HepG2 (cell line): ENCODE data around the gene SUMO1. TPM values are rescaled to one million over a fixed set of nuclear protein-coding genes. Genes with fewer than 3 reads are reported as not detected.
A peak's percentile ranks its signal among the peaks of the same experiment; 100 is the strongest.

ENCODE experiments used
- HNF4A ChIP-seq: sonication (generic); formaldehyde crosslinking; IDR thresholded peaks from 2 replicates; pipeline ENCODE4 v1.4.0; 2020; ENCODE audit warnings: missing genetic modification reagents
- HNRNPK ChIP-seq: fragments of 200-400 bp; formaldehyde crosslinking; IDR thresholded peaks from 2 replicates; pipeline ENCODE4 v1.6.1; 2018; ENCODE audit warnings: low read length, low read depth, moderate library complexity, mild to moderate bottlenecking; ENCODE audit not compliant: poor library complexity, severe bottlenecking
- LBX2 ChIP-seq: sonication (generic); formaldehyde crosslinking; IDR thresholded peaks from 2 replicates; pipeline ENCODE4 v1.5.0; 2020; ENCODE audit warnings: missing genetic modification reagents, mild to moderate bottlenecking, borderline replicate concordance
- MIER2 ChIP-seq: IDR thresholded peaks from 2 replicates; pipeline ENCODE4 v1.6.1; 2016; ENCODE audit warnings: missing biosample characterization, missing genetic modification reagents
- PHB2 ChIP-seq: fragments of 450-650 bp; IDR thresholded peaks from 2 replicates; pipeline ENCODE4 v1.6.1; 2018; ENCODE audit not compliant: partially characterized antibody
- POLR2AphosphoS2 ChIP-seq: IDR thresholded peaks from 2 replicates; pipeline ENCODE4 v1.6.1; 2011; ENCODE audit warnings: low read depth, low read length, improper control_type of control experiment
- PRDM4 ChIP-seq: sonication (generic); formaldehyde crosslinking; IDR thresholded peaks from 2 replicates; pipeline ENCODE4 v1.9.0; 2021; ENCODE audit warnings: missing genetic modification reagents, borderline replicate concordance
- SIN3B ChIP-seq: fragments of 150-350 bp; IDR thresholded peaks from 2 replicates; pipeline ENCODE4 v1.6.1; 2014; ENCODE audit warnings: low read length
- U2AF2 ChIP-seq: fragments of 200-400 bp; formaldehyde crosslinking; IDR thresholded peaks from 2 replicates; pipeline ENCODE4 v1.6.1; 2017; ENCODE audit warnings: low read depth, mild to moderate bottlenecking, low read length
- ZBTB8A ChIP-seq: sonication (generic); formaldehyde crosslinking; IDR thresholded peaks from 2 replicates; pipeline ENCODE4 v1.4.0; 2020; ENCODE audit warnings: mild to moderate bottlenecking, low read depth, missing genetic modification reagents, borderline replicate concordance
- ZC3H4 ChIP-seq: sonication (generic); formaldehyde crosslinking; IDR thresholded peaks from 2 replicates; pipeline ENCODE4 v1.4.0; 2020; ENCODE audit warnings: missing genetic modification reagents, borderline replicate concordance
- ZMYM4 ChIP-seq: sonication (generic); formaldehyde crosslinking; IDR thresholded peaks from 2 replicates; pipeline ENCODE4 v1.8.1; 2023; ENCODE audit warnings: mild to moderate bottlenecking, missing genetic modification reagents
- ZNF232 ChIP-seq: sonication (generic); formaldehyde crosslinking; IDR thresholded peaks from 2 replicates; pipeline ENCODE4 v1.4.0; 2020; ENCODE audit warnings: missing genetic modification reagents, borderline replicate concordance
- ZNF329 ChIP-seq: sonication (generic); formaldehyde crosslinking; IDR thresholded peaks from 2 replicates; pipeline ENCODE4 v1.9.0; 2021; ENCODE audit warnings: low read depth, mild to moderate bottlenecking, missing genetic modification reagents
- ZNF446 ChIP-seq: sonication (generic); formaldehyde crosslinking; IDR thresholded peaks from 2 replicates; pipeline ENCODE4 v1.5.0; 2020; ENCODE audit warnings: mild to moderate bottlenecking, missing genetic modification reagents
- ZNF614 ChIP-seq: IDR thresholded peaks from 2 replicates; pipeline ENCODE4 v1.6.1; 2018; ENCODE audit warnings: missing biosample characterization, missing genetic modification reagents, inconsistent platforms, borderline replicate concordance
- ZNF766 ChIP-seq: sonication (generic); formaldehyde crosslinking; IDR thresholded peaks from 2 replicates; pipeline ENCODE4 v1.5.0; 2020; ENCODE audit warnings: missing genetic modification reagents, borderline replicate concordance
- ZSCAN30 ChIP-seq: sonication (generic); formaldehyde crosslinking; IDR thresholded peaks from 2 replicates; pipeline ENCODE4 v1.5.0; 2020; ENCODE audit warnings: mild to moderate bottlenecking, missing genetic modification reagents
- ZSCAN9 ChIP-seq: IDR thresholded peaks from 2 replicates; pipeline ENCODE4 v1.6.1; 2016; ENCODE audit warnings: borderline replicate concordance
- polyA plus RNA-seq, 8 experiments: library from polyadenylated mRNA; depleted of rRNA in 3 of 8; stranded (reverse) in 7 of 8; unstranded in 1 of 8; fragments of >200 nt; fragmentation: Illumina TruSeq in 4 of 8; extraction: Trizol in 4 of 8; gene quantifications; 2 replicates each; pipeline versions ENCODE4 v1.2.1 to v1.2.3, GENCODE V29; 2011 to 2016; ENCODE audit warnings: low read depth in 4 of 8, missing spikeins in 1 of 8, mixed read lengths in 1 of 8; ENCODE audit not compliant: insufficient read depth in 1 of 8
- total RNA-seq, 5 experiments: library from RNA; depleted of rRNA; stranded (reverse); fragments of >200 nt; fragmentation: Illumina TruSeq; extraction: Trizol; gene quantifications; 2 replicates each; pipeline ENCODE4 v1.2.3, GENCODE V29; 2016; ENCODE audit warnings: low read depth in 1 of 5
- TF ChIP-seq, protein P1 (sequence below): IDR thresholded peaks from 2 replicates; pipeline ENCODE4 v1.6.1; 2016
- TF ChIP-seq, protein P2 (sequence below): IDR thresholded peaks from 2 replicates; pipeline ENCODE4 v1.6.1; 2016; ENCODE audit warnings: low read depth, missing genetic modification reagents, missing compliant biosample characterization

SUMO1 gene
- total and polyA plus RNA-seq, 2 of the 13 experiments (the other 11 are each of a cell fraction or from before 2014, with no cell fraction given) = 101 to 173 TPM

DNA sequence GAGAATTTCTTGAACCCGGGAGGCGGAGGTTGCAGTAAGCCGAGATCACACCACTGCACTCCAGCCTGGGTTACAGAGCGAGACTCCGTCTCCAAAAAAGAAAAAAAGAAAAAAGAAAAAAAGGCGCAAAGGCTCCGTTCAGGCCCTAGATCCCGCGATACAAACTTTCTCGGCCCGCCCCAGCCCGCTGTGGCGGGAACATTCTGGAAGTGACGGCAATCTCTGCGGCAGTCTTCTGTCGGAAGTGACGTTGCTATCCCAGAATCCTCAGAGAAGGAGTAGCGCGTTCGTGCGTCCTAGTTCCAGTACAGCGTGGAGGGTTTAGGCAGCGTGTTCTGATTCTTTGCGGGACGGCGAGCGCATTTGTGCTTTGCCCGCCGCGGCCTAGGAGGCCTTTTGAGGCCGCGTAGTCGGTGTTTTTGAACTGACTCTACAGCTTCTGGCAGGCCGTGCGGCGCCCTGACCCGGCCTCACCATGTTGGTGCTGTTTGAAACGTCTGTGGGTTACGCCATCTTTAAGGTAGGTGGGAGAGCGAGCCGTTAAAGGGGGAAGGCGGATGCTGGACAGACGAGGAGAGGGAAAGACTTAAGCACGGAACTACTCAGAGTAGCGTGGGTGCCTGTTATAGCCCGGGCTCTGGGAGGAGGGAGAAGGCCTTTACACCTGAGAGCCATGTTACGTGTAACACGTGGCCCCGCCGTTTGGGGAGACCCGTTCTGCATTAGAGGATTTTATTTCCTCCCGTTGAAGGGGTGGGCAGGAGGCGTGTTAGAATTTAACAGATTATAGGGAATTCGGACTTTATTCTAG is 27.3 kb upstream of the SUMO1 start, which contains the start of gene NOP58 (continued):
- TF ChIP-seq ZSCAN9 (CRISPR knock-in tag) (peak; percentile 80), POLR2AphosphoS2 (peak; percentile 97), ZNF766 (CRISPR knock-in tag) (0 out of 2 replicates have a peak, but pooled peaks have one; percentile 68), ZBTB8A (CRISPR knock-in tag) (no peak; the same call in 1 of the 2 replicates), ZNF446 (CRISPR knock-in tag) (peak; percentile 52; the same call in 1 of the 2 replicates), ZNF614 (no peak), PRDM4 (CRISPR knock-in tag) (no peak; the same call in 1 of the 2 replicates), PHB2 (no peak), U2AF2 (0 out of 2 replicates have a peak, but pooled peaks have one; percentile 57), ZMYM4 (peak; percentile 90), LBX2 (no peak), ZNF329 (CRISPR knock-in tag) (peak; percentile 88), SIN3B (peak; percentile 66), ZNF232 (CRISPR knock-in tag) (peak; percentile 92; the same call in 1 of the 2 replicates), ZC3H4 (CRISPR knock-in tag) (peak; percentile 72; the same call in 1 of the 2 replicates), HNRNPK (no peak), HNF4A (0 out of 2 replicates have a peak, but pooled peaks have one; percentile 7), ZSCAN30 (CRISPR knock-in tag) (peak; percentile 90), MIER2 (CRISPR knock-in tag) (peak; percentile 63)
- TF ChIP-seq, protein P1, sequence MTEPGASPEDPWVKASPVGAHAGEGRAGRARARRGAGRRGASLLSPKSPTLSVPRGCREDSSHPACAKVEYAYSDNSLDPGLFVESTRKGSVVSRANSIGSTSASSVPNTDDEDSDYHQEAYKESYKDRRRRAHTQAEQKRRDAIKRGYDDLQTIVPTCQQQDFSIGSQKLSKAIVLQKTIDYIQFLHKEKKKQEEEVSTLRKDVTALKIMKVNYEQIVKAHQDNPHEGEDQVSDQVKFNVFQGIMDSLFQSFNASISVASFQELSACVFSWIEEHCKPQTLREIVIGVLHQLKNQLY (CRISPR knock-in tag) = no peak
- TF ChIP-seq, protein P2, sequence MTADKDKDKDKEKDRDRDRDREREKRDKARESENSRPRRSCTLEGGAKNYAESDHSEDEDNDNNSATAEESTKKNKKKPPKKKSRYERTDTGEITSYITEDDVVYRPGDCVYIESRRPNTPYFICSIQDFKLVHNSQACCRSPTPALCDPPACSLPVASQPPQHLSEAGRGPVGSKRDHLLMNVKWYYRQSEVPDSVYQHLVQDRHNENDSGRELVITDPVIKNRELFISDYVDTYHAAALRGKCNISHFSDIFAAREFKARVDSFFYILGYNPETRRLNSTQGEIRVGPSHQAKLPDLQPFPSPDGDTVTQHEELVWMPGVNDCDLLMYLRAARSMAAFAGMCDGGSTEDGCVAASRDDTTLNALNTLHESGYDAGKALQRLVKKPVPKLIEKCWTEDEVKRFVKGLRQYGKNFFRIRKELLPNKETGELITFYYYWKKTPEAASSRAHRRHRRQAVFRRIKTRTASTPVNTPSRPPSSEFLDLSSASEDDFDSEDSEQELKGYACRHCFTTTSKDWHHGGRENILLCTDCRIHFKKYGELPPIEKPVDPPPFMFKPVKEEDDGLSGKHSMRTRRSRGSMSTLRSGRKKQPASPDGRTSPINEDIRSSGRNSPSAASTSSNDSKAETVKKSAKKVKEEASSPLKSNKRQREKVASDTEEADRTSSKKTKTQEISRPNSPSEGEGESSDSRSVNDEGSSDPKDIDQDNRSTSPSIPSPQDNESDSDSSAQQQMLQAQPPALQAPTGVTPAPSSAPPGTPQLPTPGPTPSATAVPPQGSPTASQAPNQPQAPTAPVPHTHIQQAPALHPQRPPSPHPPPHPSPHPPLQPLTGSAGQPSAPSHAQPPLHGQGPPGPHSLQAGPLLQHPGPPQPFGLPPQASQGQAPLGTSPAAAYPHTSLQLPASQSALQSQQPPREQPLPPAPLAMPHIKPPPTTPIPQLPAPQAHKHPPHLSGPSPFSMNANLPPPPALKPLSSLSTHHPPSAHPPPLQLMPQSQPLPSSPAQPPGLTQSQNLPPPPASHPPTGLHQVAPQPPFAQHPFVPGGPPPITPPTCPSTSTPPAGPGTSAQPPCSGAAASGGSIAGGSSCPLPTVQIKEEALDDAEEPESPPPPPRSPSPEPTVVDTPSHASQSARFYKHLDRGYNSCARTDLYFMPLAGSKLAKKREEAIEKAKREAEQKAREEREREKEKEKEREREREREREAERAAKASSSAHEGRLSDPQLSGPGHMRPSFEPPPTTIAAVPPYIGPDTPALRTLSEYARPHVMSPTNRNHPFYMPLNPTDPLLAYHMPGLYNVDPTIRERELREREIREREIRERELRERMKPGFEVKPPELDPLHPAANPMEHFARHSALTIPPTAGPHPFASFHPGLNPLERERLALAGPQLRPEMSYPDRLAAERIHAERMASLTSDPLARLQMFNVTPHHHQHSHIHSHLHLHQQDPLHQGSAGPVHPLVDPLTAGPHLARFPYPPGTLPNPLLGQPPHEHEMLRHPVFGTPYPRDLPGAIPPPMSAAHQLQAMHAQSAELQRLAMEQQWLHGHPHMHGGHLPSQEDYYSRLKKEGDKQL (CRISPR knock-in tag) = peak; percentile 73; the same call in 1 of the 2 replicates
